Amniotic stem cell (primary cell): ENCODE results near the gene IL4I1.
A peak's percentile ranks its signal among the peaks of the same experiment; 100 is the strongest.

Experiments
- DNase-seq: peaks from one replicate; lab custom pipeline; 2025; lab: John Stamatoyannopoulos, UW

The IL4I1 gene

GRCh38 chr19:49877879-49878743 lies 18.6 kb downstream of the IL4I1 start:
- DNase-seq: peak; percentile 97

GRCh38 chr19:49877020-49877878 lies 19.4 kb downstream of the IL4I1 start, which contains the start of the genes AKT1S1 and TBC1D17:
AKT1S1 (minus strand) TSS chr19:49877355; CDS start chr19:49873295, 4,060 bp downstream.
TBC1D17 (plus strand) TSS chr19:49877702; CDS start chr19:49877724, 22 bp downstream.
- peak; percentile 100 for DNase-seq

- peak; percentile 97 for DNase-seq
Observed at GRCh38 chr19:49876422-49877019, 20.2 kb downstream of the IL4I1 start.

GRCh38 chr19:49875857-49876421 lies 20.7 kb downstream of the IL4I1 start:
- DNase-seq: peak; percentile 4

DNA sequence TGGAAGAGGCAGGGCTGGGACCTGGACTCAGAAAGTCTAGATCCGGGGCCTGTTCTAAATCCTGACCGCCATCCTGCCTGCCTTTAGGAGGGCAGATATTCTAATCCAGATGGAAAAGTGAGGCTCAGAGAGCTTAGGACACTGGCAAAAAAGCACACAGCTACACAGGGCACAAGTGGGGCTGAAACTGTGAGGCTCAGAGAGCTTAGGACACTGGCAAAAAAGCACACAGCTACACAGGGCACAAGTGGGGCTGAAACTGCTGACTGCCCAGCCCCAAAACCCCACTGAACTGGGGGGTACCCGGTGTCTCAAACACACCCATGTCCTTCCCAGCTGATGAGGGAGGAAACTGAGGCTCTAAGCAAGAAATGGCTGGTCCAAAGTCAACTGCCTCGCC lies 21.5 kb downstream of the IL4I1 start:
- no peak for DNase-seq

DNA sequence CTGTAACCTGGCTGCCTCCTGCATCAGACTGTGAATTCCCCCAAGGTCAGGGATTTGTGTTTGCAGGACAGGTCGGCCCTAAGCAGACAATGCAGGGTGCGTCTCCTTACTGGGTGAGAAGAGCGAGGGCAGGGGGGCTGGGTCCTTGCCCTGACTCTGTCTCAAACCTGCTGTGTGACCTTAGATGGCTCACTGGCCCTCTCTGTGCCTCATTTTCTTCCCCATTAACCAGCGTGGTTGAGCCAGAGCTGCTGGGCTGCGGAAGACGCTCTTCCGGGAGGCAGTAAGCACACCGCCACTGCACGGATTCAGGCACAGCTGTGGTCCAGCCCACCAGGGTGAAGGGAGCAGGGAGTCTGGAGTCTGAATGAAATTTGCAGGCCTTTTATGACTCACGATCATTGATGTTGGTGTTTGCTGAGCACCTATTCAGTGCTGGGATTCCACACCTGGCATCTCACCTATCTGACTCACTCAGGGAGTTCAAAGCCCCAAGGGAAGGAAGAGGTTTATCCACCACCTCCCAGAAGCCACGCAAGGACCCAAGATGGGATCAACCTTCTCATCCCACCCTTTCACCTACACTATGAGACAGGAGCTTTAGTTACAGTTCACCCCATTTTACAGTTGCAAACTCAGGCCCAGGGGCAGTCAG lies 22.1 kb downstream of the IL4I1 start:
- no peak for DNase-seq

GRCh38 chr19:49873834-49874233 lies 22.9 kb downstream of the IL4I1 start:
- no peak for DNase-seq

DNA sequence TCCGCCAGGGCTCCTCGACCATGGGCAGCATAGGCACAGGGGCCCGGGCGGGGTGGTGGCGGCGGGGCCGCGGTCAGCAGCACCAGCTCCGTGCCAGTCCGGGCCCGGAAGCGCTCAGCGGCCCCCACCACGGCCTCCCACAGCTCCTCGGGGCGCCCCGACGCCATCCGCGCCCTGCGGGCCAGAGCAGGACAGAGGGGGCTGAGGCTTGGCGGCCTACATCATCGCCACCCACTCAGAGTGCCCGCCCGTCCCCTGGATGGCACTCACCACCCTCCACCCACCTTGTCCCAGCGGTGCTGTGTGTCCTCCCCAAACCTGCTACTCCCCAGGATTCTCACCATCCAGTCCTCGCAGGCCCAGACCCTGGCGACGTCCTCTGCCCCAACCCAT lies 23.6 kb downstream of the IL4I1 start:
- DNase-seq: no peak

DNA sequence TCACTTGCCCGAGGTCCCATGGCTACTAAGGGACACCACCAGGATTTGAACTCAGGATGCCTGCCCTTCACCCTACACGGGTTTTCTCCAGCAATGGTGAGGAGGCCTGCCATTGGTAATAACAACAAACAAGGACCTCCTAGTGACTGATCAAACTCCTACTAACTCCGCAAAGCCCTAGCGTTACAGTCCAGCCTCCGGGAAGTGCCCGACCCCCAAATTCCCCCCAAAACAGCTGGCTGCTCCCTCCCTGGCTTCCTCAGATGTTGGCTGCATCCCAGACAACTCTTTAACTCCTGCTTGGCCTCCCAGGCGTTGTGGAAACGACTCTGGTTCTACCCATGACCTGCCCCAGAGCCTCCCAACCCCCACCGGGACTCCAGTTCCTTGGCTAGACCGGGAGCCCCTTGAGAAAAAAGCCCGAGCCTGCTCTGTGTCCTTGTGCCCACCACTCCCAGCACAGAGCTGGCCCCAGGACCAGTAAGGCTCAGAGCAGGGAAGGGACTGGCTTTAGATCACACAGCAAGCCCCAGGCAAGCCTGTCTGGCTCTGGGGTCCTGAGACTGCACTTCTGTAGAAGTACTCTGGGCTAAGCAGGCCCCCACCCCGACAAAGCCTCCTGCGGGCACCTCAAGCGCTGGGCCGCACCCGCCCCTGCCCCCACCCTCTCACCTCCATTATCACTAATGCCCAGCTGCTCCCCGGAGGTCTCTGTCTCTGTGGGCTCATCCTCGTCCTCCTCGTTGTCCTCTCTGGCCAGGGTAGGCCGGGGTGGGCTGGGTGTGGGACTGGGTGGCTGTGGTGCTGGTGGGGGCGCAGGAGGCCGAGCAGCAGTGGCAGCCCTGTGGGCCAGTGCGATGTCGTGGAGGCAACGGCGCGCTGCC lies 24.2 kb downstream of the IL4I1 start:
- DNase-seq: no peak

DNA sequence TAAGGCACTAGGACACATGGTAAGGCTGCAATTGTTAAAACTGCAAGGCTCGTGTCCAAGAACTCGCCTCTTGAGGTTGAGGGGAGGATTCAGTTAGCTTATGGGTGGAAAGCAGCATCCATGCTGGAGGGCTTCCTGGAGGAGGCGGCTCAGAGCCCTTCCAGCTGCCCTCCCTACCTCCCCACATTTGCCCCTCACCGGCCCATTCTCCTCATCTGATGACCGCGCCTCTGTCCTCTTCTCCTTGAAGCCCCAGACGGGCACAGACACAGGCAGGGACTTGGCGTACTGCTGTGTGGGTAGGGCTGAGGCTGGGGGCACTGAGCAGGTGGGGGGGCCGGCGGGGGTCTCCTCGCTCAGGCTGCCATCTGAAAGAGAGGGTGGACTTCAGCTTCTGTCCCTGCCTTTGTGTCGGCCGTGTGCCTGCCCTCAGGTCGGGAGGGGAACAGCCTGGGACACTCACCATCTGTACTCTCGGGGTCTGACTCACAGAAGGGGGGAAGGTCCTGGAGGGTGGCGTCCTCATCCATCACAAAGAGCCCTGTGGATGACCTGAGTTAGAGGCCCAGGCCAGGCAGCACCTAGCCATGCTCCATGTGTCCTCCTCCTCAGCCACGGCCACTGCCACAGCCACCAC lies 25.2 kb downstream of the IL4I1 start:
- DNase-seq: no peak

DNA sequence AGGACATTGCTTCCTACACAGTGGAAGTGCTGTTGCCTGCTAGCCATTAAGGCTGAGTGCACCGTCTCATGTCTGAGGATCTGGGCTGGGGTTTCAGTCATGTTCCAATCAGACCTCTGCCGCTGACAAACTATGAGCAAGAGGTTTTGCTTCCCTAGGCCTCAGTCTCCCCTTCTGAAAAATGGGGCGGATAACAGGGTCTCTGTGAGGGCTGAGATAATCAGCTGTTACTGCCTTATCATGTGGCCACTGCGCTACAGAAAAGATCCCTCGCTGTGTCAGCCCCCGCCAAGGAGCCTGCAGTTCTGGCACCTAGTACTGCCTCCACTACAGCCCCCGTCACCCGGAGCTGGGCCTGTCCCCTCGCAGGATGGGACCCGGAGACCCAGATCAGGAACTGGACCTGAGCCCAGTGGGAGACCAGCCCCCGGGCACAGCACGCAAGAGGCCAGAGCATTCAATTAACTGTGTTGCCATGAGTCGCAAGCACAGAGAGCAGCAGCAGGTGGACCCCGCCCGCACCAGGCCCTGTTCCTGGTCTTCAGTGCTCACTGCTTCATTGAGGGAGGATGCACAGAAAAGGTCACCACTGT lies 26.3 kb downstream of the IL4I1 start:
- DNase-seq: no peak

GRCh38 chr19:49869484-49870308 lies 27.0 kb downstream of the IL4I1 start:
- DNase-seq: peak; percentile 99

DNA sequence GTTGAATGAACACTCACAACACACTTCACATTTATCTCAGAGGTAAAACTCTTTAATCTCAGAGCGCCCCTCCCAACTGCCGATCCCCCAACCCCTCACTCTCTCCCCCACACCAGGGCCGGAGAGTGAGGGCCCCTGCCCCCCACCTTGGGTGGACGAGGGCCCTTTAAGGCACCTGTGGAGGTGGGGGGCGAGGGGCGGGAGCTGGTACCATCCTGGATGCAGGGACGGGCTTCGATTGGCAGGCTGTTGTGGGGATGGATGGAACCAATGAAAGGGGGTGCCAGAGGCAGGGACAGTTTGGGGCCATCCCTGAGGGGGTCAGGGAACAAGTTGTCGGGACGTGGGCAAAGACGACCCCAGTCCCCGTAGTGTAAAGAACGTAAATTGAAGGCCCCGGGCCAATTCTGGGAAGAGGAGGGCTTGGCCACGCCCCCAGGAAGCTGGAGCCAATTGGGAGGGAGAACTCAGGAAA lies 27.6 kb downstream of the IL4I1 start:
- no peak for DNase-seq

- peak; percentile 88 for DNase-seq
Observed at GRCh38 chr19:49866933-49867782, 29.5 kb downstream of the IL4I1 start, which contains the start of gene PNKP. PNKP (minus strand) TSS chr19:49867576; CDS start chr19:49867204, 372 bp downstream.

DNA sequence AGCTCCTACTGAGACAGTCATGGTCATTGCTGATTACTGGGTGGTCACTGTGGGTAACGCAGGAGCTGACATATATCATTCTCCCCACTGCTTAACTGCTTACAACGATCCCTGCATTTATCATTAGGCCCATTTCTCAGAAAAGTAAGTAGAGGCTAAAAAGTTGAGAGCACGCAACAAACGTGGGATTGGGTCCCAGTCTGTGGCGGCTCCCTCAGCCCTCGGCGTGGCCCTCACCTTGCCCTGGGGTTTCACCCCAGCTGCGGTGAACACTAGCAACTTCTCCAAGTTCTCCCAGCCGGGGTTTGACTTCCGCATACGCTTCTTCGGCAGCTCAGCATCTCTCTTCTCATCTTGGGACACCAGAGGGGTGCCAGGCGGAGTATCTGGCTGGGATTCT lies 31.8 kb downstream of the IL4I1 start:
- no peak for DNase-seq

GRCh38 chr19:49863935-49864320 lies 32.8 kb downstream of the IL4I1 start:
- DNase-seq: no peak

DNA sequence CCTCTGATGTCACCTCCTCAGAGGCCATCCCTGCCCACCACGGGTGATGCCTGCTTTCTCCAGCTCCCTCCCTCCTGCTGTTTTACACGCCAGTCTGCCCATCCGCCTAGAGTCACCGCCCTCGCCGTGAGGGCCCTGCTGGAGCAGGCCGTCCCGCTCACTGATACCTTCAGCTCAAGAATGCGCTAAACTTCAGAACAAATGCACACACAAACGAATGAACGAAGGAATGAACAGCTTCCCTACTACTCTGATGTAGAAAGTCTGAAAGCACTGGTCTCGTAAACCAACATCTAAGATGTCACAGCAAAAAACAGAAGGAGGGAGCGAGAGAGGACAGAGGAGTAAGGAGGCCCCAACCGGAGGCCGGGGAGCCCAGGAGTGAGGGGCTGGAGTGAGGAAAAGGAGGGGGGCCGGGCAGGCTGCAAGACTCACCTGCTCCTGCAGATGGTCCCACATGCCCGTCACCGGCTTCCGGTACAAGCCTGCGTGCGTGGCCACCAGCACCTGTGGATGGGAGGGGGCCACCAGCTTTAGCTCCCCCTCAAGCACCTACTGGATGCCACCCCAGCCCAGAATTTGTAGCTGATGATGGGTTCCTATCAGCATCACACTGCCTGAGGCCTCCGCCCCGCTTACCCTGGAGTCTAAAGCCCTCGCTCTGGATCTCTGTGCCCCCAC lies 33.3 kb downstream of the IL4I1 start:
- DNase-seq: no peak
